ENCODE data around the gene HDGF.

HDGF gene

DNA sequence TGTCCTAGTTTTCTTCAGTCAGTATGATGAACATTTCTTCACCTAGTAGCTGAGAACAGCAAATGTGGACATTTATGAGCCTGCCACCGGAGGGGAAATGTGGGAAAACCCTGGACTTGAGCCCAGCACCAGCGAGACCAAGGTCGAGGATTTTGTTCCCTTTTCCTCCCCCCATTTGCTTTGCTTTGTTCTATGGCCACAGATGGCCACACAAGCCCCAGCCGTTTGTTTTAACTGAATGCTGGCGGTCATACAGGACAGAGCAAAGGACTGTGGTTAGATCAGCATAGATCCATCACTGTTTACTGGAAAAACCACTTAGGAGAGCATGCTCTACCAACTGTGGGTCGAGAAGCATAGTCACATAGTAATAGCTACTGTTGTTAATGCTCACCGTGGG is 44.3 kb upstream of the HDGF start:
- peaks cover 97% of the 10 kb centered on the region for H3K36me3 ChIP-seq (ENCODE audit: insufficient read depth, low read length)
- no peaks in the 10 kb centered on the region for H3K27me3 ChIP-seq (ENCODE audit: insufficient read depth, low read length)
- H3K27ac ChIP-seq (ENCODE audit: low read depth, low read length, poor library complexity, severe bottlenecking): no peak overlapping the region
- H3K79me2 ChIP-seq (ENCODE audit: insufficient read depth, low read length): no peaks in the 10 kb centered on the region
- no peak overlapping the region for H3K4me3 ChIP-seq (ENCODE audit: low read depth, low read length, poor library complexity, severe bottlenecking)
- H3K9me2 ChIP-seq (ENCODE audit: low read depth, low read length): no peaks in the 10 kb centered on the region
- peaks cover 8% of the 10 kb centered on the region for H3K4me1 ChIP-seq (ENCODE audit: insufficient read depth, low read length, severe bottlenecking)
- no peaks in the 10 kb centered on the region for H3F3A ChIP-seq (ENCODE audit: insufficient read depth, low read length)
- no peaks in the 10 kb centered on the region for H4K20me1 ChIP-seq (ENCODE audit: insufficient read depth, low read length)
- no peak overlapping the region for H3K9ac ChIP-seq (ENCODE audit: low read length)
- H3K9me3 ChIP-seq (ENCODE audit: low read length): no peaks in the 10 kb centered on the region
- no peak overlapping the region for H3K4me2 ChIP-seq (ENCODE audit: low read length)
- no peak for TF ChIP-seq EZH2 (IDR thresholded peaks at IDR 0.05; ENCODE audit: borderline replicate concordance, low read length)
- TF ChIP-seq, protein P1, sequence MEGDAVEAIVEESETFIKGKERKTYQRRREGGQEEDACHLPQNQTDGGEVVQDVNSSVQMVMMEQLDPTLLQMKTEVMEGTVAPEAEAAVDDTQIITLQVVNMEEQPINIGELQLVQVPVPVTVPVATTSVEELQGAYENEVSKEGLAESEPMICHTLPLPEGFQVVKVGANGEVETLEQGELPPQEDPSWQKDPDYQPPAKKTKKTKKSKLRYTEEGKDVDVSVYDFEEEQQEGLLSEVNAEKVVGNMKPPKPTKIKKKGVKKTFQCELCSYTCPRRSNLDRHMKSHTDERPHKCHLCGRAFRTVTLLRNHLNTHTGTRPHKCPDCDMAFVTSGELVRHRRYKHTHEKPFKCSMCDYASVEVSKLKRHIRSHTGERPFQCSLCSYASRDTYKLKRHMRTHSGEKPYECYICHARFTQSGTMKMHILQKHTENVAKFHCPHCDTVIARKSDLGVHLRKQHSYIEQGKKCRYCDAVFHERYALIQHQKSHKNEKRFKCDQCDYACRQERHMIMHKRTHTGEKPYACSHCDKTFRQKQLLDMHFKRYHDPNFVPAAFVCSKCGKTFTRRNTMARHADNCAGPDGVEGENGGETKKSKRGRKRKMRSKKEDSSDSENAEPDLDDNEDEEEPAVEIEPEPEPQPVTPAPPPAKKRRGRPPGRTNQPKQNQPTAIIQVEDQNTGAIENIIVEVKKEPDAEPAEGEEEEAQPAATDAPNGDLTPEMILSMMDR (IDR thresholded peaks at IDR 0.05; ENCODE audit: low read length): no peak
- H2AFZ ChIP-seq (ENCODE audit: low read length): no peak overlapping the region

DNA sequence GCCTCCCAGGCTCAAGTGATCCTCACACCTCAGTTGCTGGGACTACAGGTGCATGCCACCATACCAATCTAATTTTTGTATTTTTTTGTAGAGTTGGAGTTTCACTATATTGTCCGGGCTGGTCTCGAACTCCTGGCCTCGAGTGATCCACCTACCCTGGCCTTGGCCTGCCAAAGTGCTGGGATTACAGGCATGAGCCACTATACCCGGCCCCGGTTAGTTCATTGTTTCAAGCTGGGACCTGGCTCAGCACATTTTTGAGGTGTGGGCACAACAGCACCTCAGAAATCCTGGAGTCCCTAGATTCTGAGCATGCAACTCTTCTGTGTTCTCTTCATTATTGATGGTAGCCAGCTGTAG is 43.9 kb upstream of the HDGF start:
- H4K20me1 ChIP-seq (ENCODE audit: insufficient read depth, low read length): no peaks in the 10 kb centered on the region
- TF ChIP-seq, protein P1 (IDR thresholded peaks at IDR 0.05; ENCODE audit: low read length): no peak
- TF ChIP-seq EZH2 (IDR thresholded peaks at IDR 0.05; ENCODE audit: borderline replicate concordance, low read length): no peak
- H3K4me3 ChIP-seq (ENCODE audit: low read depth, low read length, poor library complexity, severe bottlenecking): no peak overlapping the region
- no peaks in the 10 kb centered on the region for H3K27me3 ChIP-seq (ENCODE audit: insufficient read depth, low read length)
- no peaks in the 10 kb centered on the region for H3K79me2 ChIP-seq (ENCODE audit: insufficient read depth, low read length)
- H3F3A ChIP-seq (ENCODE audit: insufficient read depth, low read length): no peaks in the 10 kb centered on the region
- no peak overlapping the region for H2AFZ ChIP-seq (ENCODE audit: low read length)
- H3K4me1 ChIP-seq (ENCODE audit: insufficient read depth, low read length, severe bottlenecking): peaks cover 8% of the 10 kb centered on the region
- no peaks in the 10 kb centered on the region for H3K9me3 ChIP-seq (ENCODE audit: low read length)
- no peak overlapping the region for H3K27ac ChIP-seq (ENCODE audit: low read depth, low read length, poor library complexity, severe bottlenecking)
- H3K9ac ChIP-seq (ENCODE audit: low read length): no peak overlapping the region
- H3K9me2 ChIP-seq (ENCODE audit: low read depth, low read length): no peaks in the 10 kb centered on the region
- H3K36me3 ChIP-seq (ENCODE audit: insufficient read depth, low read length): peaks cover 93% of the 10 kb centered on the region
- H3K4me2 ChIP-seq (ENCODE audit: low read length): no peak overlapping the region

DNA sequence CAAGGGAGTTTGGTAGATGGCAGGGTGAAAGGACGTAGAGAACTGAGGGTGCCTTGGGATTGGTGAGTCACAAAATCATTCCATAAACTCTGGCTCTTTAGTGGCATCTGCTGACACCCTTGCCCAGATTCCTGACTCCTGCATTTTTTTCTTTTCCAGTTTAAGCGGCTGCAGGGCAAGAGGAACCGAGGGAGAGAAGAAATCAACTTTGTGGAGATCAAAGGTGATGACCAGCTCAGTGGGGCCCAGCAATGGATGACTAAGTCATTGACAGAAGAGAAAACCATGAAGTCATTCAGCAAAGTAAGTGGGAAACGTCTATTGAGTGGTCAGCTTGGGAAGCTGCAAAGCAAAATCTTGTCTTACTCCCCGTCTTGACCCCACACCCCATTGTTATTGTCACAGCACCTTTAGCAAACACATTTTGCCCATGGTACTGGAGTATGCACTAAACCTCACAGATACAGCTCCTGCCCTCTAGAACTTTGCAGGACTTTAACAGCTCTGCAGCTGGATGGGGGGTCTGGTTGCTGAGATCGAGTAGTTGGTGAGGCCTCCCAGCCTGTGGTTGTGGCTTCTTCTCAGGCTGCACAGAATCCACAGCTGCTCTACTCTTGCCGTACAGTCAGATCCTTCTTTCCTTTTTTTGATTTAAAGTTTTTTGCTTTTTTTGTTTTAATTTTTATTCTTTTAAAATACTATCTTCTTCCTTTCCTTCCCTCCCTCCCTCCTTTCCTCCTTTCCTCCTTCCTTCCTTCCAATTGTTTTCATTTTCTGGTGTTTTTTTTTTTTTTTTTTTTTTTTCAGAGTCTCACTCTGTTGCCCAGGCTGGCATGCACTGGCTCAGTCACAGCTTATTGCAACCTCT is 43.3 kb upstream of the HDGF start:
- no peak overlapping the region for H3K4me2 ChIP-seq (ENCODE audit: low read length)
- TF ChIP-seq, protein P1 (IDR thresholded peaks at IDR 0.05; ENCODE audit: low read length): no peak
- no peak for TF ChIP-seq EZH2 (IDR thresholded peaks at IDR 0.05; ENCODE audit: borderline replicate concordance, low read length)
- no peak overlapping the region for H3K27ac ChIP-seq (ENCODE audit: low read depth, low read length, poor library complexity, severe bottlenecking)
- no peaks in the 10 kb centered on the region for H3F3A ChIP-seq (ENCODE audit: insufficient read depth, low read length)
- no peak overlapping the region for H2AFZ ChIP-seq (ENCODE audit: low read length)
- H3K4me1 ChIP-seq (ENCODE audit: insufficient read depth, low read length, severe bottlenecking): peaks cover 8% of the 10 kb centered on the region
- H3K4me3 ChIP-seq (ENCODE audit: low read depth, low read length, poor library complexity, severe bottlenecking): no peak overlapping the region
- no peaks in the 10 kb centered on the region for H3K9me3 ChIP-seq (ENCODE audit: low read length)
- H3K27me3 ChIP-seq (ENCODE audit: insufficient read depth, low read length): no peaks in the 10 kb centered on the region
- no peak overlapping the region for H3K9ac ChIP-seq (ENCODE audit: low read length)
- no peaks in the 10 kb centered on the region for H4K20me1 ChIP-seq (ENCODE audit: insufficient read depth, low read length)
- no peaks in the 10 kb centered on the region for H3K9me2 ChIP-seq (ENCODE audit: low read depth, low read length)
- H3K79me2 ChIP-seq (ENCODE audit: insufficient read depth, low read length): no peaks in the 10 kb centered on the region
- peaks cover 91% of the 10 kb centered on the region for H3K36me3 ChIP-seq (ENCODE audit: insufficient read depth, low read length)
